Hepatocyte (in vitro differentiated cells): ENCODE measurements around the gene SORT1. TPM values are rescaled to one million over a fixed set of nuclear protein-coding genes. Genes with fewer than 3 reads are reported as not detected.

Source experiments
- DNase-seq: peaks from one replicate; pipeline ENCODE4 v3.0.0-alpha.2; 2016; ENCODE audit warnings: low spot score
- H2AFZ ChIP-seq: fragments of 200-600 bp; sonication (generic); 2 replicates; pipeline ENCODE4 v1.6.0; 2016; ENCODE audit warnings: antibody characterized with exemption, mild to moderate bottlenecking
- H3K27ac ChIP-seq: fragments of 200-600 bp; sonication (generic); 2 replicates; pipeline ENCODE4 v1.5.1; 2016; ENCODE audit warnings: mild to moderate bottlenecking
- H3K27me3 ChIP-seq: fragments of 200-600 bp; sonication (generic); 2 replicates; pipeline ENCODE4 v1.6.1; 2016
- H3K36me3 ChIP-seq: fragments of 200-600 bp; sonication (generic); replicated peaks from 2 replicates; pipeline ENCODE4 v1.5.1; 2016; ENCODE audit warnings: low read depth; ENCODE audit not compliant: insufficient read depth
- H3K4me1 ChIP-seq: fragments of 200-600 bp; sonication (generic); 2 replicates; pipeline ENCODE4 v1.5.1; 2016; ENCODE audit warnings: mild to moderate bottlenecking, moderate library complexity; ENCODE audit not compliant: insufficient read depth
- H3K4me2 ChIP-seq: fragments of 200-600 bp; sonication (generic); 2 replicates; pipeline ENCODE4 v1.6.0; 2016
- H3K4me3 ChIP-seq: fragments of 200-600 bp; sonication (generic); 2 replicates; pipeline ENCODE4 v1.5.1; 2016; ENCODE audit warnings: mild to moderate bottlenecking
- H3K79me2 ChIP-seq: fragments of 200-600 bp; sonication (generic); 2 replicates; pipeline ENCODE4 v1.6.0; 2017; ENCODE audit warnings: mild to moderate bottlenecking
- H3K9me2 ChIP-seq: fragments of 200-600 bp; sonication (generic); replicated peaks from 2 replicates; pipeline ENCODE4 v1.6.0; 2017; ENCODE audit warnings: mild to moderate bottlenecking; ENCODE audit not compliant: insufficient read depth
- H3K9me3 ChIP-seq: fragments of 200-600 bp; sonication (generic); 2 replicates; pipeline ENCODE4 v1.5.1; 2016; ENCODE audit warnings: low read depth, mild to moderate bottlenecking
- H4K20me1 ChIP-seq: fragments of 200-600 bp; sonication (generic); 2 replicates; pipeline ENCODE4 v1.6.0; 2016; ENCODE audit warnings: mild to moderate bottlenecking; ENCODE audit not compliant: insufficient read depth, poor library complexity, severe bottlenecking
- CTCF ChIP-seq: fragments of 200-600 bp; sonication (generic); IDR thresholded peaks from 2 replicates; pipeline ENCODE4 v1.5.1; 2016; ENCODE audit warnings: antibody characterized with exemption, mild to moderate bottlenecking; ENCODE audit not compliant: poor library complexity
- EZH2 ChIP-seq: fragments of 200-600 bp; sonication (generic); IDR thresholded peaks from 2 replicates; pipeline ENCODE4 v1.6.1; 2016; ENCODE audit warnings: antibody characterized with exemption, mild to moderate bottlenecking, borderline replicate concordance
- EZH2phosphoT487 ChIP-seq: fragments of 200-600 bp; sonication (generic); IDR thresholded peaks from one replicate; pipeline ENCODE4 v1.6.1; 2018; ENCODE audit warnings: antibody characterized with exemption, mild to moderate bottlenecking, low read depth, moderate library complexity; ENCODE audit not compliant: unreplicated experiment, severe bottlenecking
- WGBS: methylation state at CpG from one replicate; pipeline ENCODE4 v1.1.6; 2016; ENCODE audit warnings: low lambda C conversion rate; ENCODE audit errors: missing lambda C conversion rate; 5-methylcytosine and 5-hydroxymethylcytosine counted together
- polyA plus RNA-seq: library from polyadenylated mRNA; unstranded; fragments of >200 nt; fragmentation: Nextera tagmentation; extraction: Ambion mirVana; gene quantifications from 2 replicates; pipeline ENCODE4 v1.2.1, GENCODE V29; 2016
- total RNA-seq: library from RNA; depleted of rRNA; stranded (reverse); fragments of >200 nt; gene quantifications from 2 replicates; pipeline ENCODE4 v1.2.3, GENCODE V29; 2014

Gene SORT1
- total and polyA plus RNA-seq, 2 experiments from 2014 or later = 43.7 to 59.3 TPM

GRCh38 chr1:109269212-109269980 is 128.3 kb downstream of the SORT1 start:
- WGBS = 92% methylated on average over 32 of the region's 33 CpGs
- Histone ChIP-seq H3K4me2 (no peak overlapping the region), H3K27me3 (no peaks in the 10 kb centered on the region), H4K20me1 (no peaks in the 10 kb centered on the region), H3K9me2 (no peaks in the 10 kb centered on the region), H3K4me3 (no peak overlapping the region), H3K79me2 (no peaks in the 10 kb centered on the region), H3K9me3 (no peaks in the 10 kb centered on the region), H3K36me3 (no peaks in the 10 kb centered on the region), H3K4me1 (peaks cover 17% of the 10 kb centered on the region), H3K27ac (no peak overlapping the region), H2AFZ (no peak overlapping the region)
- DNase-seq = no peak
- TF ChIP-seq EZH2phosphoT487 = no peak
- no peak for TF ChIP-seq CTCF
- TF ChIP-seq EZH2 = no peak

- Histone ChIP-seq H3K79me2 (no peaks in the 10 kb centered on the region), H3K4me3 (no peak overlapping the region), H3K27me3 (no peaks in the 10 kb centered on the region), H2AFZ (no peak overlapping the region), H4K20me1 (no peaks in the 10 kb centered on the region), H3K9me3 (no peaks in the 10 kb centered on the region), H3K9me2 (no peaks in the 10 kb centered on the region), H3K4me1 (peaks cover 10% of the 10 kb centered on the region), H3K36me3 (no peaks in the 10 kb centered on the region), H3K27ac (no peak overlapping the region), H3K4me2 (no peak overlapping the region)
- DNase-seq = no peak
- WGBS = 97% methylated on average over 19 of the region's 29 CpGs
- TF ChIP-seq EZH2phosphoT487 (no peak), EZH2 (no peak), CTCF (no peak)
Observed at GRCh38 chr1:109268431-109269211, 129.1 kb downstream of the SORT1 start.

GRCh38 chr1:109267743-109268300 is 129.9 kb downstream of the SORT1 start:
- no peak overlapping the region for H3K4me3 ChIP-seq
- H3K79me2 ChIP-seq = no peaks in the 10 kb centered on the region
- H3K27ac ChIP-seq = no peak overlapping the region
- WGBS = 95% methylated on average over 17 of the region's 17 CpGs
- H3K4me1 ChIP-seq = peaks cover 2% of the 10 kb centered on the region
- H3K9me3 ChIP-seq = no peaks in the 10 kb centered on the region
- DNase-seq = no peak
- no peaks in the 10 kb centered on the region for H4K20me1 ChIP-seq
- no peaks in the 10 kb centered on the region for H3K27me3 ChIP-seq
- no peak overlapping the region for H2AFZ ChIP-seq
- no peak overlapping the region for H3K4me2 ChIP-seq
- TF ChIP-seq EZH2 (no peak), EZH2phosphoT487 (no peak), CTCF (no peak)
- no peaks in the 10 kb centered on the region for H3K36me3 ChIP-seq
- no peaks in the 10 kb centered on the region for H3K9me2 ChIP-seq
